HL-60/S4 (cell line): ENCODE measurements around the gene PCDHGB4.
"Not testable (repeated sequence)": the region's sequence is repeated elsewhere in the genome, so short reads cannot be mapped to it uniquely, and the experiment has no call there.

Source experiments
- in situ Hi-C: fragments of 300-500 bp; cut with MboI; formaldehyde crosslinking; loops from 2 replicates; pipeline ENCODE4 v1.14.3; 2022; ENCODE audit warnings: low sequenced_read_pairs

PCDHGB4 gene

DNA sequence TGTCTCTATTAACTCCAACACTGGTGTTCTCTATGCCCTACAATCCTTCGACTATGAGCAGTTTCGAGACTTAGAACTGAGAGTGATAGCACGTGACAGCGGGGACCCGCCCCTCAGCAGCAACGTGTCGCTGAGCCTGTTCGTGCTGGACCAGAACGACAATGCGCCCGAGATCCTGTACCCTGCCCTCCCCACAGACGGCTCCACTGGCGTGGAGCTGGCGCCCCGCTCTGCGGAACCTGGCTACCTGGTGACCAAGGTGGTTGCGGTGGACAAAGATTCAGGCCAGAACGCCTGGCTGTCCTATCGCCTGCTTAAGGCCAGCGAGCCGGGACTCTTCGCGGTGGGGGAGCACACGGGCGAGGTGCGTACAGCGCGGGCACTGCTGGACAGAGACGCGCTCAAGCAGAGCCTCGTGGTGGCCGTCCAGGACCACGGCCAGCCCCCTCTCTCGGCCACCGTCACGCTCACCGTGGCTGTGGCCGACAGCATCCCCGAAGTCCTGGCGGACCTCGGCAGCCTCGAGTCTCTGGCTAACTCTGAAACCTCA, 35.3 kb downstream of the PCDHGB4 start:
- in situ Hi-C loops: no loop called here

DNA sequence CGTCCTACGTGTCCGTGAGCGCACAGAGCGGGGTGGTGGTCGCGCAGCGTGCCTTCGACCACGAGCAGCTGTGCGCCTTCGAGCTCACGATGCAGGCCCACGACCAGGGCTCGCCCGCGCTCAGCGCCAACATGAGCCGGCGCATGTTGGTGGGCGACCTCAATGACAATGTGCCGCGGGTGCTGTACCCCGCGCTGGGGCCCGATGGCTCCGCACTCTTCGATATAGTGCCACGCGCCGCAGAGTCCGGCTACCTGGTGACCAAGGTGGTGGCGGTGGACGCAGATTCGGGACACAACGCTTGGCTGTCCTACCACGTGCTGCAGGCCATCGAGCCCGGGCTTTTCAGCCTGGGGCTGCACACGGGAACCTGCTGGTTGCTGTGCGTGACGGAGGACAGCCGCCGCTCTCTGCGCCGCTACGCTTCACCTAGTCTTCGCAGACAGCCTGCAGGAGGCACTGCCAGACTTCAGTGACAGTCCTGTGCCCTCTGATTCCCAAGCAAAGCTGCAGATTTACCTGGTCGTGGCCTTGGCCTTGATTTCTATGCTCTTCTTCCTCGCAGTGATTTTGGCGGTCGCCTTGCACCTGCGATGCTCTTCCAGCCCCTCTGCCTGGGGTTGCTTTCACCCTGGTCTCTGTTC, 40.4 kb downstream of the PCDHGB4 start:
- in situ Hi-C loops: no loop called here

DNA sequence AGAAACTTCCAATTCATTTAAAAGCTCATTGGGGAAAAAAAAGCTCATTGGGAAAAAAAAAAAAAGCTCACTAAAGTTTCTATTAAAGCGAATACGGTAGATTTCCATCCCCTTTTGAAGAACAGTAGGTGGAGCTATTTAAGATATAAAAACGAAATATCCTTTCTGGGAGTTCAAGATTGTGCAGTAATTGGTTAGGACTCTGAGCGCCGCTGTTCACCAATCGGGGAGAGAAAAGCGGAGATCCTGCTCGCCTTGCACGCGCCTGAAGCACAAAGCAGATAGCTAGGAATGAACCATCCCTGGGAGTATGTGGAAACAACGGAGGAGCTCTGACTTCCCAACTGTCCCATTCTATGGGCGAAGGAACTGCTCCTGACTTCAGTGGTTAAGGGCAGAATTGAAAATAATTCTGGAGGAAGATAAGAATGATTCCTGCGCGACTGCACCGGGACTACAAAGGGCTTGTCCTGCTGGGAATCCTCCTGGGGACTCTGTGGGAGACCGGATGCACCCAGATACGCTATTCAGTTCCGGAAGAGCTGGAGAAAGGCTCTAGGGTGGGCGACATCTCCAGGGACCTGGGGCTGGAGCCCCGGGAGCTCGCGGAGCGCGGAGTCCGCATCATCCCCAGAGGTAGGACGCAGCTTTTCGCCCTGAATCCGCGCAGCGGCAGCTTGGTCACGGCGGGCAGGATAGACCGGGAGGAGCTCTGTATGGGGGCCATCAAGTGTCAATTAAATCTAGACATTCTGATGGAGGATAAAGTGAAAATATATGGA, 43.0 kb downstream of the PCDHGB4 start, which contains the start of gene PCDHGA12:
Gene PCDHGA12, plus strand, starts transcription at position 176 of the 782 bp plus-strand sequence. Its CDS starts 253 bp downstream, at position 429.
- in situ Hi-C loops: no loop called here

DNA sequence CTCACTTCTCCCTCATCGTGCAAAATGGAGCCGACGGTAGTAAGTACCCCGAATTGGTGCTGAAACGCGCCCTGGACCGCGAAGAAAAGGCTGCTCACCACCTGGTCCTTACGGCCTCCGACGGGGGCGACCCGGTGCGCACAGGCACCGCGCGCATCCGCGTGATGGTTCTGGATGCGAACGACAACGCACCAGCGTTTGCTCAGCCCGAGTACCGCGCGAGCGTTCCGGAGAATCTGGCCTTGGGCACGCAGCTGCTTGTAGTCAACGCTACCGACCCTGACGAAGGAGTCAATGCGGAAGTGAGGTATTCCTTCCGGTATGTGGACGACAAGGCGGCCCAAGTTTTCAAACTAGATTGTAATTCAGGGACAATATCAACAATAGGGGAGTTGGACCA, 43.8 kb downstream of the PCDHGB4 start:
- in situ Hi-C loops: no loop called here

DNA sequence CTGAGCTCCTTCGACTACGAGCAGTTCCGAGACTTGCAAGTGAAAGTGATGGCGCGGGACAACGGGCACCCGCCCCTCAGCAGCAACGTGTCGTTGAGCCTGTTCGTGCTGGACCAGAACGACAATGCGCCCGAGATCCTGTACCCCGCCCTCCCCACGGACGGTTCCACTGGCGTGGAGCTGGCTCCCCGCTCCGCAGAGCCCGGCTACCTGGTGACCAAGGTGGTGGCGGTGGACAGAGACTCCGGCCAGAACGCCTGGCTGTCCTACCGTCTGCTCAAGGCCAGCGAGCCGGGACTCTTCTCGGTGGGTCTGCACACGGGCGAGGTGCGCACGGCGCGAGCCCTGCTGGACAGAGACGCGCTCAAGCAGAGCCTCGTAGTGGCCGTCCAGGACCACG, 44.8 kb downstream of the PCDHGB4 start:
- in situ Hi-C loops: not testable (repeated sequence)

DNA sequence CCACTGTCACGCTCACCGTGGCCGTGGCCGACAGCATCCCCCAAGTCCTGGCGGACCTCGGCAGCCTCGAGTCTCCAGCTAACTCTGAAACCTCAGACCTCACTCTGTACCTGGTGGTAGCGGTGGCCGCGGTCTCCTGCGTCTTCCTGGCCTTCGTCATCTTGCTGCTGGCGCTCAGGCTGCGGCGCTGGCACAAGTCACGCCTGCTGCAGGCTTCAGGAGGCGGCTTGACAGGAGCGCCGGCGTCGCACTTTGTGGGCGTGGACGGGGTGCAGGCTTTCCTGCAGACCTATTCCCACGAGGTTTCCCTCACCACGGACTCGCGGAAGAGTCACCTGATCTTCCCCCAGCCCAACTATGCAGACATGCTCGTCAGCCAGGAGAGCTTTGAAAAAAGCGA, 45.2 kb downstream of the PCDHGB4 start:
- in situ Hi-C loops: not testable (repeated sequence)

DNA sequence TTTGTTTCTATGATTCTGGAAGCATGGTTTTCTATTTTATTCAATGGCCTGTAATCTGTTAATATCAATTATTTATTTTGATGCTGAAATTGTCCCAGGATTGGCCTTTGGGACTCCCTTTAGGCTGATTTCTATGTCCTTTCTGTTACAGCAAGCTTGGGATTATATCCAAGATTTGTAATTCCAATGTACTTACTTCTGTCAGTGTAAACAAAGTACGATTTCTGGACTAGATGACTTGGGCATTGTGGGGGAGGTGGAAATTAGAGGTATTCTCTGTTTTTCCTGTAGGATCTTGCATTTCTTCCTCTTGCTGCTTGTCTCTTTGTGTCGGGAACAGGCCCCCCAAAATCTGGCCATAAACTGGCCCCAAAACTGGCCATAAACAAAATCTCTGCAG, 46.5 kb downstream of the PCDHGB4 start:
- in situ Hi-C loops: no loop called here

DNA sequence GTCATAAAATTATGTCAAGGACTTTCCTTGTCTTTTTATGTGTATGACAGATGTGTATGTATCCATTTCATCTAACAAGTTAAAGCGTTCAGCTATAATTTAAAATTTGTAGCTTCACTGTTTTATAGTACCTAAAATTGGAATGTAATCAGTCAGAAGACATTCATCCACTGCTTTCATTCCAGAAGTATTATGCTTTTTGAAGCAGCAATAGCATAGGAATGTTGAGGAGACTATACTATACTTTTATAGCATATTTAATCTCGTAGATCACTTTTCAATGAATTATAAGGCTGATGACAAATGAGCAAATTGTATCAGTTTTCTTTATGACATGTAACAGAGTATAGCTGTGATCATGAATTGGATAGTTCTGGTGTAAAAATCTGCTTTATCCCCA, 49.7 kb downstream of the PCDHGB4 start:
- in situ Hi-C loops: no loop called here

DNA sequence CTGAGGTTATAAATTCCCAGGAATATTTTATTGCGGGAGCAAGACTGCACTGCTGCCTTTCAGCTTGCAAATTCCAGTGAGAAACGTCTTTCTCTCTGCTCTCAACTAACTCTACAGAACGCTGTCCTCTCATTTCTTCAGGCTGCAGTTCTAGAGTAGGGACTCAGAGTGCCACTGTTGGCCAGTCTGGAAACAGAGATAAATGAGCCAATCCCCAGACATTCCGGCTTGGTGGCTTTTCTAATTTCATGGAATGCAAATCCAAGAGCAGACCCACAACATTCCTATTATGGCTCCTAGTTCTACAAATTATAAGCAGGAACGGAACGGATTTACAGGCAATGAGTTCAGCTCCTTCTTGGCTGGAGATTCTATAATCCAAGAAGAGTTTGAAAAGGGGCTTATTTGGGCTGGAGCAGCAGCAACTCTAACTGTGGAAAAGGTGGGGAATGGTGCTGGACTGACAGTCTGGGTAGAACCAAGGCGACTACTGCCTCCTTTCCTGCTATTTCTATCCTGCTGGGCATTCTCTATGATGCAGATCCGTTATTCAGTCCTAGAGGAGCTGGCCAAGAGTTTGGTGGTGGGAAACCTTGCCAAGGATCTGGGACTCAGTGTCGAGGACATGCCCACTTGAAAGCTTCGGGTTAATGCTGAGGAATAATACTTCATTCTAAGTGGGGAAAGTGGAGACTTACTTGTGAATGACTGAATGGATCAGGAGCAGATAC, 52.1 kb downstream of the PCDHGB4 start:
- in situ Hi-C loops: no loop called here
